SHP77 treated with DMSO at 0.1 percent for 48 hours (cell line): Measurements from ENCODE around the gene GPR141.

ENCODE experiments used
- DNase-seq: peaks from one replicate; lab custom pipeline; 2025; lab: John Stamatoyannopoulos, UW

Gene GPR141

GRCh38 chr7:37784015-37784414 is 100.4 kb downstream of the GPR141 start:
- DNase-seq: no peak

- DNase-seq: no peak
Measured at GRCh38 chr7:37786741-37787569, 103.4 kb downstream of the GPR141 start.
